Keratinocyte (primary cell): ENCODE results near the gene CCND1. TPM values are rescaled to one million over a fixed set of nuclear protein-coding genes. Genes with fewer than 3 reads are reported as not detected.

Experiments used
- DNase-seq: peaks from one replicate; pipeline ENCODE4 v3.0.0-alpha.2; 2011; ENCODE audit warnings: low read depth, missing footprints, low spot score
- FAIRE-seq: peaks from 2 replicates; lab custom pipeline; 2011; peaks lifted over from hg19 to GRCh38; lab: Jason Lieb, UNC
- H2AFZ ChIP-seq: 2 replicates; pipeline ENCODE4 v1.6.0; 2012; ENCODE audit warnings: low read length, control low read depth, inconsistent platforms; ENCODE audit not compliant: control insufficient read depth
- H3K27ac ChIP-seq: 2 replicates; pipeline ENCODE4 v1.5.1; 2011; ENCODE audit warnings: low read length; ENCODE audit not compliant: control insufficient read depth, insufficient read depth
- H3K27me3 ChIP-seq: 3 replicates; pipeline ENCODE4 v1.6.0; 2011; ENCODE audit warnings: low read length; ENCODE audit not compliant: control insufficient read depth, insufficient read depth; ENCODE audit errors: extremely low read depth
- H3K36me3 ChIP-seq, 2 experiments: 2 replicates in 1 of 2; 3 replicates in 1 of 2; pipeline ENCODE4 v1.5.1; 2011; ENCODE audit warnings: low read length in 2 of 2, mild to moderate bottlenecking in 1 of 2; ENCODE audit not compliant: control insufficient read depth in 2 of 2, insufficient read depth in 2 of 2; ENCODE audit errors: extremely low read depth in 1 of 2
- H3K4me1 ChIP-seq: 3 replicates; pipeline ENCODE4 v1.5.1; 2011; ENCODE audit warnings: low read length; ENCODE audit not compliant: control insufficient read depth, insufficient read depth; ENCODE audit errors: extremely low read depth
- H3K4me2 ChIP-seq: 3 replicates; pipeline ENCODE4 v1.6.0; 2011; ENCODE audit warnings: low read depth, low read length; ENCODE audit not compliant: control insufficient read depth, insufficient read depth; ENCODE audit errors: extremely low read depth
- H3K4me3 ChIP-seq, 3 experiments: fragments of 200-600 bp in 1 of 3; sonication (generic) in 1 of 3; 2 replicates in 2 of 3; 3 replicates in 1 of 3; pipeline ENCODE4 v1.5.1; 2011 to 2016; ENCODE audit warnings: low read length in 3 of 3, mild to moderate bottlenecking in 3 of 3, control low read depth in 2 of 3, inconsistent platforms in 1 of 3, low read depth in 1 of 3, mixed read lengths in 1 of 3, mixed run types in 1 of 3, moderate library complexity in 1 of 3; ENCODE audit not compliant: control insufficient read depth in 2 of 3, insufficient read depth in 2 of 3; ENCODE audit errors: extremely low read depth in 1 of 3
- H3K79me2 ChIP-seq: 2 replicates; pipeline ENCODE4 v1.6.0; 2012; ENCODE audit warnings: low read length; ENCODE audit not compliant: control insufficient read depth, insufficient read depth
- H3K9ac ChIP-seq: 3 replicates; pipeline ENCODE4 v1.6.0; 2011; ENCODE audit warnings: low read length; ENCODE audit not compliant: control insufficient read depth, insufficient read depth; ENCODE audit errors: extremely low read depth
- H3K9me1 ChIP-seq: 3 replicates; pipeline ENCODE4 v1.6.0; 2011; ENCODE audit warnings: low read length; ENCODE audit not compliant: control insufficient read depth, insufficient read depth; ENCODE audit errors: extremely low read depth
- H3K9me3 ChIP-seq: 2 replicates; pipeline ENCODE4 v1.5.1; 2012; ENCODE audit warnings: low read depth, low read length; ENCODE audit not compliant: control insufficient read depth
- H4K20me1 ChIP-seq: 3 replicates; pipeline ENCODE4 v1.6.0; 2011; ENCODE audit warnings: low read length; ENCODE audit not compliant: control insufficient read depth, insufficient read depth; ENCODE audit errors: extremely low read depth
- EZH2 ChIP-seq: IDR thresholded peaks from one replicate; pipeline ENCODE4 v1.6.1; 2012; ENCODE audit warnings: inconsistent platforms, mild to moderate bottlenecking, low read length, moderate library complexity
- dilution Hi-C: fragments of 300-500 bp; cut with MboI; formaldehyde crosslinking; loops from one replicate; pipeline ENCODE4 v1.7.0; 2020; ENCODE audit warnings: low sequenced_read_pairs; ENCODE audit not compliant: extremely low pct_ligation_motif_present
- polyA plus RNA-seq, 5 experiments: library from polyadenylated mRNA; depleted of rRNA in 3 of 5; stranded (reverse) in 3 of 5; stranded (forward) in 1 of 5; unstranded in 1 of 5; fragments of >200 nt; gene quantifications; 1 replicate in 1 of 5; 2 replicates in 3 of 5; 3 replicates in 1 of 5; pipeline versions ENCODE4 v1.2.1 to v1.2.3, GENCODE V29; 2011 to 2012; ENCODE audit warnings: missing spikeins in 2 of 5, low read depth in 1 of 5, low replicate concordance in 1 of 5
- TF ChIP-seq, protein P1 (sequence below), 3 experiments: IDR thresholded peaks in 1 of 3; conservative IDR thresholded peaks in 1 of 3; optimal IDR thresholded peaks in 1 of 3; 2 replicates in 2 of 3; 3 replicates in 1 of 3; pipeline versions ENCODE3 to v1.5.1; 2011; ENCODE audit warnings: low read length in 3 of 3, mild to moderate bottlenecking in 3 of 3, moderate library complexity in 2 of 3, control low read depth in 1 of 3, inconsistent platforms in 1 of 3; ENCODE audit not compliant: insufficient read depth in 2 of 3; ENCODE audit errors: extremely low read depth in 1 of 3

The CCND1 gene
- polyA plus RNA-seq, 1 donor (not counting 4 experiments of a cell fraction or from before 2014, with no cell fraction given) = 124 TPM

DNA sequence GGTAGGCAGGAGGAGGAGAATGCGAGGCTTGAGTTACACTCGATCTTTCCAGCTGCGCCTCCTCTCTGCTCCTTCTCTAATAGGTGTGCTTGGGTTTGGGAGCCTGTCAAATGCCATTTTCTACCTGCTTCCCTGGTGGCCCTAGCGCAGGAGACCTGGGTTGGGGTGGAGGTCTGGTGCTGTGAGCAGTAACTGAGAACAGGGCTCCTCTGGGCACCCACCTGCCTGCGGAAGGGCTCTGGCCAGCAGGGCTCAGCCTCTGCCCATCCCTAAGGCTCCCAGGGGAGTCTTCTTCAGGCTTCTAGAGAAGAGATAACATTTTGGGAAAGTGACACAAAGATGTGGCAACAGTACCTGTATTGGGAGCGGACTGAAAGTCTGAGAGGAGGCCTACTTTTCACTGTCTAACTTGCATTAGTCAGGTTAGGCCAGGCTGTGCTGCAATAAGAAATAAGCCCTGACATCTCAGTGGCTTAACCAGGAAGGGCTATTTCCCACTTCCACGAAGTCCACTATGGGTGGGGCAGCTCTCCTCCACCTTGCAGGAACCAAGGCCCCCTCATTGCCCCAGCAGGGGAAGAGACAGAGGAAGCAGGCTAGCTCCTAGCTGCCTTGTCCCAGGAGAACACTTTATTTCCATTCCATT lies 41.8 kb downstream of the CCND1 start:
- Histone ChIP-seq H3K27me3 (no peaks in the 10 kb centered on the region), H3K36me3 (no peaks in the 10 kb centered on the region), H3K9ac (no peak overlapping the region), H3K27ac (no peak overlapping the region), H3K4me2 (no peak overlapping the region), H3K9me1 (no peaks in the 10 kb centered on the region), H2AFZ (no peak overlapping the region), H3K4me3 (no peak overlapping the region), H3K9me3 (no peaks in the 10 kb centered on the region), H3K4me1 (peaks cover 2% of the 10 kb centered on the region), H3K79me2 (no peaks in the 10 kb centered on the region), H4K20me1 (no peaks in the 10 kb centered on the region)
- dilution Hi-C loops = no loop called here
- FAIRE-seq (no peak), DNase-seq (no peak)
- TF ChIP-seq EZH2 = no peak
- TF ChIP-seq, protein P1, sequence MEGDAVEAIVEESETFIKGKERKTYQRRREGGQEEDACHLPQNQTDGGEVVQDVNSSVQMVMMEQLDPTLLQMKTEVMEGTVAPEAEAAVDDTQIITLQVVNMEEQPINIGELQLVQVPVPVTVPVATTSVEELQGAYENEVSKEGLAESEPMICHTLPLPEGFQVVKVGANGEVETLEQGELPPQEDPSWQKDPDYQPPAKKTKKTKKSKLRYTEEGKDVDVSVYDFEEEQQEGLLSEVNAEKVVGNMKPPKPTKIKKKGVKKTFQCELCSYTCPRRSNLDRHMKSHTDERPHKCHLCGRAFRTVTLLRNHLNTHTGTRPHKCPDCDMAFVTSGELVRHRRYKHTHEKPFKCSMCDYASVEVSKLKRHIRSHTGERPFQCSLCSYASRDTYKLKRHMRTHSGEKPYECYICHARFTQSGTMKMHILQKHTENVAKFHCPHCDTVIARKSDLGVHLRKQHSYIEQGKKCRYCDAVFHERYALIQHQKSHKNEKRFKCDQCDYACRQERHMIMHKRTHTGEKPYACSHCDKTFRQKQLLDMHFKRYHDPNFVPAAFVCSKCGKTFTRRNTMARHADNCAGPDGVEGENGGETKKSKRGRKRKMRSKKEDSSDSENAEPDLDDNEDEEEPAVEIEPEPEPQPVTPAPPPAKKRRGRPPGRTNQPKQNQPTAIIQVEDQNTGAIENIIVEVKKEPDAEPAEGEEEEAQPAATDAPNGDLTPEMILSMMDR (optimal IDR thresholded peaks at IDR 0.05 in 1 of 3, IDR thresholded peaks at IDR 0.05 in 1 of 3, conservative IDR thresholded peaks at IDR 0.05 in 1 of 3; ENCODE audit: extremely low read depth in 1 of 3, insufficient read depth in 2 of 3, low read length in 3 of 3) = no peak

DNA sequence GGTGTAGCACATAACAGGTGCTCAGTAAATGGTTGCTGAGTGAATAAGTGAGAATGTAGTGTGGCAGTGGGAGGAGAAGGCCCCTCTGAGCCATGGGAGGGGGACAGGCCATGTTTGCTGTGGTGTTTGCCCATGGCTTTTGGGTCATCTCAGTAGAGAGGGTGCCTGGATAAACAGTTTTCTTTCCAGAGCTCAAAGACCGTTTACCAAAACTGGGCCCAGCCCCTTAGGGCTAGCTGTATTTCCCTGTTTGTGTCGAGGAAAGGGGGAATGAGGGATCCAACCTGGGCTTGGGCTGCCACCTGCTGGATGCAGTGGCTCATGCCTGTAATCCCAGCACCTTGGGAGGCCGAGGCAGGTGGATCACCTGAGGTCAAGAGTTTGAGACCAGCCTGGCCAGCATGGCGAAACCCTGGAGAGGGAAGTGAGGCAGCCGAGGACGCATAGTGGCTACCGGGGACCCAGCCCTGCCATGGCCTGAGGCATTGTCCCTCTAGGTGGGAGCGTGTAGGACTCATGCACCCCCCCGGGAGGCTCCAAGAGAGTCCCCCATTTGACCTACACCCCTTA lies 42.9 kb downstream of the CCND1 start:
- FAIRE-seq (no peak), DNase-seq (no peak)
- Histone ChIP-seq H2AFZ (no peak overlapping the region), H3K9me1 (no peaks in the 10 kb centered on the region), H3K79me2 (no peaks in the 10 kb centered on the region), H3K9me3 (no peaks in the 10 kb centered on the region), H3K27me3 (no peaks in the 10 kb centered on the region), H3K4me2 (no peak overlapping the region), H3K9ac (no peak overlapping the region), H4K20me1 (no peaks in the 10 kb centered on the region), H3K36me3 (no peaks in the 10 kb centered on the region), H3K4me1 (peaks cover 10% of the 10 kb centered on the region), H3K4me3 (no peak overlapping the region), H3K27ac (no peak overlapping the region)
- no peak for TF ChIP-seq EZH2
- TF ChIP-seq, protein P1 (optimal IDR thresholded peaks at IDR 0.05 in 1 of 3, IDR thresholded peaks at IDR 0.05 in 1 of 3, conservative IDR thresholded peaks at IDR 0.05 in 1 of 3; ENCODE audit: extremely low read depth in 1 of 3, insufficient read depth in 2 of 3, low read length in 3 of 3) = peak; percentile 58 to 84 (median 69)
- dilution Hi-C loops = no loop called here
